ENCODE data around the gene SKAP2.

SKAP2 gene

DNA sequence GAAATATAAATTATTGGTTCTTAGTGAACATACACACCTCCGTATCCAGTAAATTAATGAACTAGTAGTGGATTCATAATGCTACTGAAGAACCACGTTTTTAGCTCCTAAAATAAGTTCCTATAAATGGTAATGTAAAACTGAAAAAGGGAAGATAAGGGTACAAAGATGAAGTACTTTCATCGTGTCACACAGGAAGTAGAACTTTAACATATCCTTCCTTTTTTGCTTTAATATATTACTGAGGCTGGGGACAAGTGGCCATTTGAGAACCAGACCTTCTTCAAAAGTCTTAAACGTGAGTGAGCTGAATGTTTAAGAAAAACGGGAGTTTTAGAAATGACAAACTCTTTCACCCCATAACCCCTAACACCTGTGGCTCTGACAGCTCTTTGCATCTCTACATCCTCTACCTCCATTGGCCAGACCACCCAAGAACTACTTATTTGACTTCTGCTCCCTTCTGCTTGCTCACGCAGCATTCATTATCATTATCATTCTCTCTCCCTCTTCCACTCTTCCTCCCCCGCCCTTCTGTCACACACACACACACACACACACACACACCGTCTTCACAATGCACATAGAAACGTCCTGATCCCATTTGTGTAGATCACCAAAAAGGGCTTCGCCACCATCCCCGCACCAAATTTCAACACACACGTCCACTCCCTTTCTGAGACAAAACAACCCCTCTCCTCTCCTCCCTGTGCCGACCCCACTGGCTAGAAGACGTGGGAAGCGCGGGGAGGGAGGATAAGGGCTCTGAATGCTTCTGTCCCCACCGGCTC lies 677 bp downstream of the SKAP2 start:
- TF ChIP-seq FOXM1 (IDR thresholded peaks at IDR 0.05; ENCODE audit: borderline replicate concordance, low read depth) (no peak), YY1 (IDR thresholded peaks at IDR 0.05; ENCODE audit: low read depth) (no peak), EGR1 (IDR thresholded peaks at IDR 0.05) (no peak), NFIC (IDR thresholded peaks at IDR 0.05) (no peak), TCF12 (IDR thresholded peaks at IDR 0.05; ENCODE audit: low read depth) (no peak), ZBTB7A (IDR thresholded peaks at IDR 0.05; ENCODE audit: low read depth) (no peak), CEBPB (IDR thresholded peaks at IDR 0.05) (no peak)
- TF ChIP-seq, protein P1, sequence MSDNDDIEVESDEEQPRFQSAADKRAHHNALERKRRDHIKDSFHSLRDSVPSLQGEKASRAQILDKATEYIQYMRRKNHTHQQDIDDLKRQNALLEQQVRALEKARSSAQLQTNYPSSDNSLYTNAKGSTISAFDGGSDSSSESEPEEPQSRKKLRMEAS (IDR thresholded peaks at IDR 0.05): no peak

DNA sequence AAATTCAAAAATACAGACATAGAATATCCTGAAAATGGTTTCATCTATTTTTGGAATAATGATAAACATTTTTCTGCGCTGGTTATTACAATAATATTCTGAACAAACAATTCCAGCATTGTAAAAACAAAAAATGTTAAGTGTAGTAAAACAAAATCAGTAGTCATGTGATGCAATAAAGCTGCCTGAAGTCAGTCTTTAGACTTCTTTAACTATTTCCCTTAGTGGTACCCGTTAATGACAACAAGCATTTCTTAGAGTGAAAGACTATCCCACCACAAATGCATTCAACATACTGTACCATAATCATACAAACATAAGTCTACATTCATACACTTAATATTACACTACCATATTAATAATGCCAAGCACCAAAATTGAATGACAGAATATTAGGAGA lies 1.6 kb downstream of the SKAP2 start:
- TF ChIP-seq TAF1 (IDR thresholded peaks at IDR 0.05; ENCODE audit: low read depth) (no peak), CREB1 (IDR thresholded peaks at IDR 0.05; ENCODE audit: low read depth) (no peak)

DNA sequence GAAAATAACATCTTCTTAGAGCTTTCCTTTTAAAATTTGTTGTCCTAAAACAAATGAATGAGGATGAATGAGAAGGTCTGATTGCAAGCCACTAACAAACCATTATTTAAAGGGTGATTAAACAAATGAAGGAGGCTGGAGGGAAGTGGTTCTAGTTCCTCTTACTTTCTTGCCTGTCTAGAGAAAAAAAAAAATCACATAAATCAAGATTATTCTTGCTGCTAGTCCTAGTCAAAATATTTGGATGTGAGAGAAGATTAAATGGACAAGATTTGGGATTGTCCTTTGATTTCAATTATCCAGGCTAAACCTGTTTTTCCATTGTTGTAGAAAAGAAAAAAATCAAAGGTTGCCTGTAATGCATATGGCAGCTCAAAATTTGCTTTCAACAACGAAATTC lies 3.3 kb downstream of the SKAP2 start:
- TF ChIP-seq, protein P2, sequence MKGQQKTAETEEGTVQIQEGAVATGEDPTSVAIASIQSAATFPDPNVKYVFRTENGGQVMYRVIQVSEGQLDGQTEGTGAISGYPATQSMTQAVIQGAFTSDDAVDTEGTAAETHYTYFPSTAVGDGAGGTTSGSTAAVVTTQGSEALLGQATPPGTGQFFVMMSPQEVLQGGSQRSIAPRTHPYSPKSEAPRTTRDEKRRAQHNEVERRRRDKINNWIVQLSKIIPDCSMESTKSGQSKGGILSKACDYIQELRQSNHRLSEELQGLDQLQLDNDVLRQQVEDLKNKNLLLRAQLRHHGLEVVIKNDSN (IDR thresholded peaks at IDR 0.05): no peak
- TF ChIP-seq YY1 (IDR thresholded peaks at IDR 0.05; ENCODE audit: low read depth) (no peak), FOXM1 (IDR thresholded peaks at IDR 0.05; ENCODE audit: borderline replicate concordance, low read depth) (no peak), TCF12 (IDR thresholded peaks at IDR 0.05; ENCODE audit: low read depth) (no peak)

DNA sequence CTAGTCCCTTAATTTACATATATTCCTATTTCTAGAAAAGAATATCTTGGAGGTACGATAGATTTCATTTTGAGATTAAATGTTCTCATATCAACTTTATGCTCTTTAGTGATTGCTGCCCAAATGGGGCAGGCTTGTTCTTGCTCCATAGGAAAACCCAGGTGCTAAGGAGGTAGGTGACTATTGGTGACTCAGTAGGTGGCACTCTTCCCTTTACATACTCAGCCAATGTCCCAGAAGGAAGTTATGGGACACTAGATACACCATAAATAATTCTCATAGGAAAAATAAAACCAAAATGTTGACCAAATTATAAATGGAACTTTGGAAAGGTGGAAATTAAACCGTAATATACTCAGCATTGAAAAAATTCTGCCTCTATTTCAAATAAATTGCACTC lies 4.0 kb downstream of the SKAP2 start:
- TF ChIP-seq RAD21 (IDR thresholded peaks at IDR 0.05; ENCODE audit: low read depth) (peak; percentile 61), ZBTB7A (IDR thresholded peaks at IDR 0.05; ENCODE audit: low read depth) (no peak)

DNA sequence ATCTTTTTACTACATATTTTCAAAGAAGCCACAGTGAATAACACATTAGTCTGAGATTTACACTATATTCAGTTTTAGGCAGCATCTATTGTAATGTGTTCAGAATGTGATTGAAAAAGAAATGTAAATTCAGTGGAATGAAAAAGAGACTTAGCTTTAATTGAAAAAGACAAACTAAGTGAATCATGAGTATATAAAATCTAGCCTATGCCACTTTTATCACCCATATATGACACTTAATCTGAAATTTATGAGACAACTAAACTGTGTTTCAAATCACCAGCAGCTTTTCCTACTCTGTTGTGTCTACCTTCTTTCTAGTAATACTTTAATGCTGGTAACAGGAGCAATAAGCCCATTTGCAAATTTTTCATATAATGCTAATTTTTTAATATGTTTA lies 4.7 kb downstream of the SKAP2 start:
- no peak for TF ChIP-seq EP300 (IDR thresholded peaks at IDR 0.05; ENCODE audit: borderline replicate concordance)
- TF ChIP-seq YY1 (IDR thresholded peaks at IDR 0.05; ENCODE audit: low read depth): no peak
- TF ChIP-seq TCF12 (IDR thresholded peaks at IDR 0.05; ENCODE audit: low read depth): no peak
- TF ChIP-seq NFIC (IDR thresholded peaks at IDR 0.05): no peak
- no peak for TF ChIP-seq TEAD4 (IDR thresholded peaks at IDR 0.05)
- no peak for TF ChIP-seq FOXM1 (IDR thresholded peaks at IDR 0.05; ENCODE audit: borderline replicate concordance, low read depth)
- TF ChIP-seq CEBPB (IDR thresholded peaks at IDR 0.05): no peak
- TF ChIP-seq TAF1 (IDR thresholded peaks at IDR 0.05; ENCODE audit: low read depth): no peak
- TF ChIP-seq, protein P3, sequence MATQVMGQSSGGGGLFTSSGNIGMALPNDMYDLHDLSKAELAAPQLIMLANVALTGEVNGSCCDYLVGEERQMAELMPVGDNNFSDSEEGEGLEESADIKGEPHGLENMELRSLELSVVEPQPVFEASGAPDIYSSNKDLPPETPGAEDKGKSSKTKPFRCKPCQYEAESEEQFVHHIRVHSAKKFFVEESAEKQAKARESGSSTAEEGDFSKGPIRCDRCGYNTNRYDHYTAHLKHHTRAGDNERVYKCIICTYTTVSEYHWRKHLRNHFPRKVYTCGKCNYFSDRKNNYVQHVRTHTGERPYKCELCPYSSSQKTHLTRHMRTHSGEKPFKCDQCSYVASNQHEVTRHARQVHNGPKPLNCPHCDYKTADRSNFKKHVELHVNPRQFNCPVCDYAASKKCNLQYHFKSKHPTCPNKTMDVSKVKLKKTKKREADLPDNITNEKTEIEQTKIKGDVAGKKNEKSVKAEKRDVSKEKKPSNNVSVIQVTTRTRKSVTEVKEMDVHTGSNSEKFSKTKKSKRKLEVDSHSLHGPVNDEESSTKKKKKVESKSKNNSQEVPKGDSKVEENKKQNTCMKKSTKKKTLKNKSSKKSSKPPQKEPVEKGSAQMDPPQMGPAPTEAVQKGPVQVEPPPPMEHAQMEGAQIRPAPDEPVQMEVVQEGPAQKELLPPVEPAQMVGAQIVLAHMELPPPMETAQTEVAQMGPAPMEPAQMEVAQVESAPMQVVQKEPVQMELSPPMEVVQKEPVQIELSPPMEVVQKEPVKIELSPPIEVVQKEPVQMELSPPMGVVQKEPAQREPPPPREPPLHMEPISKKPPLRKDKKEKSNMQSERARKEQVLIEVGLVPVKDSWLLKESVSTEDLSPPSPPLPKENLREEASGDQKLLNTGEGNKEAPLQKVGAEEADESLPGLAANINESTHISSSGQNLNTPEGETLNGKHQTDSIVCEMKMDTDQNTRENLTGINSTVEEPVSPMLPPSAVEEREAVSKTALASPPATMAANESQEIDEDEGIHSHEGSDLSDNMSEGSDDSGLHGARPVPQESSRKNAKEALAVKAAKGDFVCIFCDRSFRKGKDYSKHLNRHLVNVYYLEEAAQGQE (IDR thresholded peaks at IDR 0.05; ENCODE audit: low read depth): no peak
- no peak for TF ChIP-seq CREB1 (IDR thresholded peaks at IDR 0.05; ENCODE audit: low read depth)
- no peak for TF ChIP-seq RAD21 (IDR thresholded peaks at IDR 0.05; ENCODE audit: low read depth)
- TF ChIP-seq ZBTB7A (IDR thresholded peaks at IDR 0.05; ENCODE audit: low read depth): no peak

DNA sequence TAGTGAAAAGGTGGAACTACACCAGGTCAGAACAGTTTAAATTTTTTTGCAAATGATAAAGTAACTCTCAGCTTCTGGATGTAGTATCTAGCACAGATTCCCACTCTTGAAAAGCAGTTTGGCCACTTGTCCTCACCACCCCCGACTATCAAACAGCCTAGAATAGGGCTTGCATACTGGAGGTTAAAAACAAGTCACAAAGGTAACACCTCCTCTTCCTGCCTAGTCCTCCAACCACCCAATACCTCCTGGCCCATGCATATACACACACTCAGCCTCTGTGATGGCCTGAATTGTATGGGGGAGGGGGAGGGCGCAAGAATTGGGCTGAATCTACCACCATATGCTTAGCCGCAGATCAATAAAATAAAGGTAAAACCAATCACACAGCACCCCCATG lies 5.7 kb downstream of the SKAP2 start:
- TF ChIP-seq, protein P1 (IDR thresholded peaks at IDR 0.05): no peak
- TF ChIP-seq RAD21 (IDR thresholded peaks at IDR 0.05; ENCODE audit: low read depth) (no peak), FOXM1 (IDR thresholded peaks at IDR 0.05; ENCODE audit: borderline replicate concordance, low read depth) (no peak), TEAD4 (IDR thresholded peaks at IDR 0.05) (no peak), YY1 (IDR thresholded peaks at IDR 0.05; ENCODE audit: low read depth) (no peak), ZBTB7A (IDR thresholded peaks at IDR 0.05; ENCODE audit: low read depth) (no peak), NFIC (IDR thresholded peaks at IDR 0.05) (no peak), EGR1 (IDR thresholded peaks at IDR 0.05) (no peak)
- TF ChIP-seq, protein P2 (IDR thresholded peaks at IDR 0.05): no peak

DNA sequence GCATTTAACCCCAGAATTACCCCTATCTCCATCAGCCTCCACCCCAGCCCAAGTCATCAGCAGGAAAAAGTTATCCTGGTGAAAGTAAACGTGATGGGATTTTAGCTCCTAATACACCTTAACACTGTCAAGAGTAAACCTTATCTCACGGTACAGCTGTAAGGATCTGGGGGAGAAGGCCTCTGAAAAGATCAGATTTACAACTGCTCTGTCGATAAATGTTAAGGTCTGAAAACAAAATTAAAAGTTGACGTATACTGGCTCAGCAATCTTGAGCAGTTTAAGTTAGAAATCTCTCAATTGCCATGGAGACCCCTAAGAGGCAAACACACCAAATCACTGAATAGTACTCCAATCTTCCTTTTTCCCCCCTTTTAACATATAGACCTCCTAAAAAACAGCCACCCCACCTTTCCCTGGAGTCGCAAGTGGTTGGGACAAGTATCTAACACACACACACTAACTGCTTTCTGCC lies 6.1 kb downstream of the SKAP2 start:
- no peak for TF ChIP-seq ZBTB7A (IDR thresholded peaks at IDR 0.05; ENCODE audit: low read depth)
- TF ChIP-seq RAD21 (IDR thresholded peaks at IDR 0.05; ENCODE audit: low read depth): no peak
- TF ChIP-seq, protein P1 (IDR thresholded peaks at IDR 0.05): no peak
- TF ChIP-seq, protein P3 (IDR thresholded peaks at IDR 0.05; ENCODE audit: low read depth): no peak
- TF ChIP-seq CREB1 (IDR thresholded peaks at IDR 0.05; ENCODE audit: low read depth): no peak
- no peak for TF ChIP-seq EP300 (IDR thresholded peaks at IDR 0.05; ENCODE audit: borderline replicate concordance)
- TF ChIP-seq NFIC (IDR thresholded peaks at IDR 0.05): no peak
- no peak for TF ChIP-seq YY1 (IDR thresholded peaks at IDR 0.05; ENCODE audit: low read depth)
- TF ChIP-seq CEBPB (IDR thresholded peaks at IDR 0.05): no peak
- TF ChIP-seq TCF12 (IDR thresholded peaks at IDR 0.05; ENCODE audit: low read depth): no peak
- no peak for TF ChIP-seq EGR1 (IDR thresholded peaks at IDR 0.05)
- TF ChIP-seq, protein P2 (IDR thresholded peaks at IDR 0.05): no peak
- TF ChIP-seq TAF1 (IDR thresholded peaks at IDR 0.05; ENCODE audit: low read depth): no peak
- no peak for TF ChIP-seq TEAD4 (IDR thresholded peaks at IDR 0.05)
